ENCODE results near the gene TAF4B. TPM values are rescaled to one million over a fixed set of nuclear protein-coding genes. Genes with fewer than 3 reads are reported as not detected.

Gene TAF4B
- polyA plus RNA-seq, 1 donor from 2014 or later: 0.38 TPM

DNA sequence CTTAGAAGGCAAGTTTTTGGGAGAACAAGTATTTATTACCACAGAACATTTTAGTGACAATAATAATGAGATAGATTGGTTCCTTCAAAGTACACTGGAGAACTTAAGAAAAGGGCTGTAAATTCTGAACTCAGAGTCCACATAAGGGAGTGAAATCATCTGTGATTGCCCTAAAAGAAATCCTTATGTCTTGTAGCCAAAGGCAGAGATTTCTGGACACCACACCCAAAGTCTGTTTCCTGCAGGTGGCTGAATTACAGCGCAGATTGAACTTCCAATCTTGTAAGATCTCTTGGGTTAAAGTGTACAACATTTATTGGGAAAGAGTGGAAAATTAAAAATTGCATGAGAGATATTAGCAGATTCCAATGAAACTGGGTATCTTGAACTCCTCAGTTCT is 143.8 kb downstream of the TAF4B start:
- H3K36me3 ChIP-seq (ENCODE audit: insufficient read depth, low read length): no peaks in the 10 kb centered on the region
- H3K9me3 ChIP-seq (ENCODE audit: low read length): no peaks in the 10 kb centered on the region
- H3F3A ChIP-seq (ENCODE audit: insufficient read depth, low read length, poor library complexity, severe bottlenecking): no peaks in the 10 kb centered on the region
- H3K79me2 ChIP-seq (replicated peaks; ENCODE audit: insufficient read depth, low read length): no peaks in the 10 kb centered on the region
- no peaks in the 10 kb centered on the region for H3K9me2 ChIP-seq (ENCODE audit: insufficient read depth, low read length)
- no peak overlapping the region for H2AFZ ChIP-seq (ENCODE audit: low read depth, low read length)
- no peak overlapping the region for H3K4me2 ChIP-seq (ENCODE audit: low read length)
- H4K20me1 ChIP-seq (ENCODE audit: insufficient read depth): no peaks in the 10 kb centered on the region
- H3K27ac ChIP-seq (ENCODE audit: low read length): no peak overlapping the region
- H3K4me3 ChIP-seq (ENCODE audit: low read length): no peak overlapping the region
- no peak overlapping the region for H3K9ac ChIP-seq (ENCODE audit: low read length)
- no peaks in the 10 kb centered on the region for H3K27me3 ChIP-seq (ENCODE audit: insufficient read depth, low read depth, low read length)
- TF ChIP-seq, protein P1, sequence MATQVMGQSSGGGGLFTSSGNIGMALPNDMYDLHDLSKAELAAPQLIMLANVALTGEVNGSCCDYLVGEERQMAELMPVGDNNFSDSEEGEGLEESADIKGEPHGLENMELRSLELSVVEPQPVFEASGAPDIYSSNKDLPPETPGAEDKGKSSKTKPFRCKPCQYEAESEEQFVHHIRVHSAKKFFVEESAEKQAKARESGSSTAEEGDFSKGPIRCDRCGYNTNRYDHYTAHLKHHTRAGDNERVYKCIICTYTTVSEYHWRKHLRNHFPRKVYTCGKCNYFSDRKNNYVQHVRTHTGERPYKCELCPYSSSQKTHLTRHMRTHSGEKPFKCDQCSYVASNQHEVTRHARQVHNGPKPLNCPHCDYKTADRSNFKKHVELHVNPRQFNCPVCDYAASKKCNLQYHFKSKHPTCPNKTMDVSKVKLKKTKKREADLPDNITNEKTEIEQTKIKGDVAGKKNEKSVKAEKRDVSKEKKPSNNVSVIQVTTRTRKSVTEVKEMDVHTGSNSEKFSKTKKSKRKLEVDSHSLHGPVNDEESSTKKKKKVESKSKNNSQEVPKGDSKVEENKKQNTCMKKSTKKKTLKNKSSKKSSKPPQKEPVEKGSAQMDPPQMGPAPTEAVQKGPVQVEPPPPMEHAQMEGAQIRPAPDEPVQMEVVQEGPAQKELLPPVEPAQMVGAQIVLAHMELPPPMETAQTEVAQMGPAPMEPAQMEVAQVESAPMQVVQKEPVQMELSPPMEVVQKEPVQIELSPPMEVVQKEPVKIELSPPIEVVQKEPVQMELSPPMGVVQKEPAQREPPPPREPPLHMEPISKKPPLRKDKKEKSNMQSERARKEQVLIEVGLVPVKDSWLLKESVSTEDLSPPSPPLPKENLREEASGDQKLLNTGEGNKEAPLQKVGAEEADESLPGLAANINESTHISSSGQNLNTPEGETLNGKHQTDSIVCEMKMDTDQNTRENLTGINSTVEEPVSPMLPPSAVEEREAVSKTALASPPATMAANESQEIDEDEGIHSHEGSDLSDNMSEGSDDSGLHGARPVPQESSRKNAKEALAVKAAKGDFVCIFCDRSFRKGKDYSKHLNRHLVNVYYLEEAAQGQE (IDR thresholded peaks at IDR 0.05; ENCODE audit: borderline replicate concordance): no peak
- TF ChIP-seq TAF1 (IDR thresholded peaks at IDR 0.05; ENCODE audit: low read depth) (no peak), RAD21 (conservative IDR thresholded peaks at IDR 0.05) (no peak), EP300 (conservative IDR thresholded peaks at IDR 0.05; ENCODE audit: poor library complexity, severe bottlenecking) (no peak), POLR2AphosphoS5 (IDR thresholded peaks at IDR 0.05) (no peak), SMC3 (conservative IDR thresholded peaks at IDR 0.05; ENCODE audit: poor library complexity) (no peak), EZH2 (IDR thresholded peaks at IDR 0.05; ENCODE audit: borderline replicate concordance, insufficient read depth, low read length, poor library complexity, severe bottlenecking) (no peak), MXI1 (conservative IDR thresholded peaks at IDR 0.05; ENCODE audit: poor library complexity, severe bottlenecking) (no peak)
- TF ChIP-seq, protein P2, sequence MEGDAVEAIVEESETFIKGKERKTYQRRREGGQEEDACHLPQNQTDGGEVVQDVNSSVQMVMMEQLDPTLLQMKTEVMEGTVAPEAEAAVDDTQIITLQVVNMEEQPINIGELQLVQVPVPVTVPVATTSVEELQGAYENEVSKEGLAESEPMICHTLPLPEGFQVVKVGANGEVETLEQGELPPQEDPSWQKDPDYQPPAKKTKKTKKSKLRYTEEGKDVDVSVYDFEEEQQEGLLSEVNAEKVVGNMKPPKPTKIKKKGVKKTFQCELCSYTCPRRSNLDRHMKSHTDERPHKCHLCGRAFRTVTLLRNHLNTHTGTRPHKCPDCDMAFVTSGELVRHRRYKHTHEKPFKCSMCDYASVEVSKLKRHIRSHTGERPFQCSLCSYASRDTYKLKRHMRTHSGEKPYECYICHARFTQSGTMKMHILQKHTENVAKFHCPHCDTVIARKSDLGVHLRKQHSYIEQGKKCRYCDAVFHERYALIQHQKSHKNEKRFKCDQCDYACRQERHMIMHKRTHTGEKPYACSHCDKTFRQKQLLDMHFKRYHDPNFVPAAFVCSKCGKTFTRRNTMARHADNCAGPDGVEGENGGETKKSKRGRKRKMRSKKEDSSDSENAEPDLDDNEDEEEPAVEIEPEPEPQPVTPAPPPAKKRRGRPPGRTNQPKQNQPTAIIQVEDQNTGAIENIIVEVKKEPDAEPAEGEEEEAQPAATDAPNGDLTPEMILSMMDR (IDR thresholded peaks at IDR 0.05; ENCODE audit: poor library complexity, severe bottlenecking): no peak

DNA sequence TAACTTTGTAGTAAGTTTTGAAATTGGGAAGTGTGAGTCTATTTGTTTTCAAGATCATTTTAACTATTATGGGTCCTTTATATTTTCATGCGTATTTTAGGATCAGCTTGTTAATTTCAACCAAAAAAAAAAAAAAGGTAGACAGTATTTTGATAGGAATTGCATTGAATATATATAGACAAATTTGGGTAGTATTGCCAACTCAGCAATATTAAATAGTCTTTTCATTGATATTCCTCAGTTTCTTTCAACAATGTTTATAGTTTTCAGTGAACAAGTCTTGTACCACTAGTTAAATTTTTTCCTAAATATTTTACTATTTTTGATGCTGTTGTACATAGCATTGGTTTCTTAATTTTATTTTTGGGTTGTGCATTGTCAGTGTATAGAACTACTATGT is 149.9 kb downstream of the TAF4B start:
- Histone ChIP-seq H3K79me2 (replicated peaks; ENCODE audit: insufficient read depth, low read length) (no peaks in the 10 kb centered on the region), H3K4me3 (ENCODE audit: low read length) (no peak overlapping the region), H3K27ac (ENCODE audit: low read length) (no peak overlapping the region), H4K20me1 (ENCODE audit: insufficient read depth) (no peaks in the 10 kb centered on the region), H3K9me2 (ENCODE audit: insufficient read depth, low read length) (no peaks in the 10 kb centered on the region), H3K4me2 (ENCODE audit: low read length) (no peak overlapping the region), H3K9ac (ENCODE audit: low read length) (no peak overlapping the region), H3K36me3 (ENCODE audit: insufficient read depth, low read length) (no peaks in the 10 kb centered on the region), H3K27me3 (ENCODE audit: insufficient read depth, low read depth, low read length) (no peaks in the 10 kb centered on the region), H3K9me3 (ENCODE audit: low read length) (no peaks in the 10 kb centered on the region), H3F3A (ENCODE audit: insufficient read depth, low read length, poor library complexity, severe bottlenecking) (no peaks in the 10 kb centered on the region), H2AFZ (ENCODE audit: low read depth, low read length) (no peak overlapping the region)
- TF ChIP-seq SMC3 (conservative IDR thresholded peaks at IDR 0.05; ENCODE audit: poor library complexity) (no peak), EZH2 (IDR thresholded peaks at IDR 0.05; ENCODE audit: borderline replicate concordance, insufficient read depth, low read length, poor library complexity, severe bottlenecking) (no peak)

GRCh38 chr18:26378701-26379100 is 152.5 kb downstream of the TAF4B start:
- no peaks in the 10 kb centered on the region for H3K36me3 ChIP-seq (ENCODE audit: insufficient read depth, low read length)
- H2AFZ ChIP-seq (ENCODE audit: low read depth, low read length): no peak overlapping the region
- no peaks in the 10 kb centered on the region for H3K9me3 ChIP-seq (ENCODE audit: low read length)
- no peak overlapping the region for H3K9ac ChIP-seq (ENCODE audit: low read length)
- TF ChIP-seq, protein P2 (IDR thresholded peaks at IDR 0.05; ENCODE audit: poor library complexity, severe bottlenecking): no peak
- no peak for TF ChIP-seq RAD21 (conservative IDR thresholded peaks at IDR 0.05)
- no peak for TF ChIP-seq SMC3 (conservative IDR thresholded peaks at IDR 0.05; ENCODE audit: poor library complexity)
- TF ChIP-seq, protein P1 (IDR thresholded peaks at IDR 0.05; ENCODE audit: borderline replicate concordance): no peak
- no peak for TF ChIP-seq EZH2 (IDR thresholded peaks at IDR 0.05; ENCODE audit: borderline replicate concordance, insufficient read depth, low read length, poor library complexity, severe bottlenecking)
- TF ChIP-seq TAF1 (IDR thresholded peaks at IDR 0.05; ENCODE audit: low read depth): no peak
- no peak for TF ChIP-seq POLR2AphosphoS5 (IDR thresholded peaks at IDR 0.05)
- no peak for TF ChIP-seq EP300 (conservative IDR thresholded peaks at IDR 0.05; ENCODE audit: poor library complexity, severe bottlenecking)
- no peak for TF ChIP-seq MXI1 (conservative IDR thresholded peaks at IDR 0.05; ENCODE audit: poor library complexity, severe bottlenecking)
- H3K79me2 ChIP-seq (replicated peaks; ENCODE audit: insufficient read depth, low read length): no peaks in the 10 kb centered on the region
- H3K9me2 ChIP-seq (ENCODE audit: insufficient read depth, low read length): no peaks in the 10 kb centered on the region
- H3K27ac ChIP-seq (ENCODE audit: low read length): no peak overlapping the region
- no peaks in the 10 kb centered on the region for H3F3A ChIP-seq (ENCODE audit: insufficient read depth, low read length, poor library complexity, severe bottlenecking)
- H3K4me3 ChIP-seq (ENCODE audit: low read length): no peak overlapping the region
- no peaks in the 10 kb centered on the region for H4K20me1 ChIP-seq (ENCODE audit: insufficient read depth)
- no peak overlapping the region for H3K4me2 ChIP-seq (ENCODE audit: low read length)
- no peaks in the 10 kb centered on the region for H3K27me3 ChIP-seq (ENCODE audit: insufficient read depth, low read depth, low read length)
